NCI-H1694 treated with DMSO at 0.1 percent for 48 hours (cell line): Measurements from ENCODE around the gene CD8B.
"Not testable (repeated sequence)": the region's sequence is repeated elsewhere in the genome, so short reads cannot be mapped to it uniquely, and the experiment has no call there.

Source experiments
- DNase-seq: peaks from one replicate; lab custom pipeline; 2025; lab: John Stamatoyannopoulos, UW

Gene CD8B

GRCh38 chr2:86835548-86835889 lies 26.2 kb downstream of the CD8B start:
- DNase-seq = not testable (repeated sequence)

GRCh38 chr2:86833315-86833714 lies 28.4 kb downstream of the CD8B start:
- no peak for DNase-seq

GRCh38 chr2:86832334-86833096 lies 29.2 kb downstream of the CD8B start:
- DNase-seq = no peak

GRCh38 chr2:86831537-86831936 lies 30.1 kb downstream of the CD8B start:
- no peak for DNase-seq

- DNase-seq = no peak
Observed at GRCh38 chr2:86826951-86827350, 34.7 kb downstream of the CD8B start.

GRCh38 chr2:86825693-86826381 lies 35.8 kb downstream of the CD8B start:
- DNase-seq = no peak

GRCh38 chr2:86825036-86825692 lies 36.5 kb downstream of the CD8B start:
- DNase-seq = no peak

- DNase-seq = no peak
Observed at GRCh38 chr2:86822668-86823345, 38.9 kb downstream of the CD8B start.

- no peak for DNase-seq
Observed at GRCh38 chr2:86821842-86822241, 39.8 kb downstream of the CD8B start.

GRCh38 chr2:86821306-86821705 lies 40.4 kb downstream of the CD8B start:
- DNase-seq = no peak

GRCh38 chr2:86818957-86819356 lies 42.7 kb downstream of the CD8B start:
- DNase-seq = no peak

- no peak for DNase-seq
Observed at GRCh38 chr2:86818114-86818801, 43.4 kb downstream of the CD8B start.

GRCh38 chr2:86815611-86816010 lies 46.1 kb downstream of the CD8B start:
- DNase-seq = no peak

- no peak for DNase-seq
Observed at GRCh38 chr2:86809481-86810121, 52.1 kb downstream of the CD8B start.

GRCh38 chr2:86808315-86809161 lies 53.1 kb downstream of the CD8B start:
- DNase-seq = peak; percentile 78

- peak; percentile 29 for DNase-seq
Observed at GRCh38 chr2:86807468-86808275, 54.0 kb downstream of the CD8B start.

- DNase-seq = no peak
Observed at GRCh38 chr2:86807133-86807467, 54.6 kb downstream of the CD8B start.

- no peak for DNase-seq
Observed at GRCh38 chr2:86806059-86806857, 55.4 kb downstream of the CD8B start.
